A673 (cell line): Measurements from ENCODE around the gene HOXB1. TPM values are rescaled to one million over a fixed set of nuclear protein-coding genes. Genes with fewer than 3 reads are reported as not detected.

ENCODE experiments used
- BruUV-seq: library from RNA; stranded (reverse); fragments of 400-500 nt; replicated peaks from 2 replicates; lab custom pipeline; 2021; lab: Mats Ljungman, UMichigan
- CTCF ChIA-PET: fragments of 300-600 bp; sonication (Branson Sonifier 250); formaldehyde crosslinking; loops from one replicate; lab custom pipeline; 2022; ENCODE audit warnings: antibody characterized with exemption; lab: Charles Lee
- POLR2A ChIA-PET: fragments of 300-600 bp; sonication (Branson Sonifier 250); formaldehyde crosslinking; loops from one replicate; lab custom pipeline; 2022; ENCODE audit warnings: antibody characterized with exemption; ENCODE audit not compliant: low non-redundant PET; lab: Charles Lee
- DNase-seq: peaks from one replicate; pipeline ENCODE4 v3.0.0-alpha.2; 2015; ENCODE audit warnings: low spot score
- H3K27ac ChIP-seq: fragments of 200-600 bp; sonication (generic); 2 replicates; pipeline ENCODE4 v1.5.1; 2016; ENCODE audit warnings: mixed run types, low read depth, mild to moderate bottlenecking, mixed read lengths, antibody characterized with exemption, low read length; ENCODE audit not compliant: poor library complexity, severe bottlenecking
- H3K27me3 ChIP-seq: fragments of 200-600 bp; sonication (generic); replicated peaks from 2 replicates; pipeline ENCODE4 v1.6.1; 2017; ENCODE audit warnings: mixed run types, low read depth, mild to moderate bottlenecking, mixed read lengths, antibody characterized with exemption, low read length; ENCODE audit not compliant: insufficient read depth, poor library complexity
- H3K36me3 ChIP-seq: fragments of 200-600 bp; sonication (generic); 2 replicates; pipeline ENCODE4 v1.6.1; 2016; ENCODE audit warnings: mixed run types, mild to moderate bottlenecking, mixed read lengths, antibody characterized with exemption, low read length; ENCODE audit not compliant: insufficient read depth, poor library complexity, severe bottlenecking
- H3K4me1 ChIP-seq: fragments of 200-600 bp; sonication (generic); 2 replicates; pipeline ENCODE4 v1.6.1; 2017; ENCODE audit warnings: mixed run types, mild to moderate bottlenecking, mixed read lengths, antibody characterized with exemption, low read length; ENCODE audit not compliant: insufficient read depth, poor library complexity, severe bottlenecking
- H3K4me3 ChIP-seq: fragments of 200-600 bp; sonication (generic); 2 replicates; pipeline ENCODE4 v1.5.1; 2016; ENCODE audit warnings: low read depth, mixed run types, mild to moderate bottlenecking, mixed read lengths, low read length; ENCODE audit not compliant: poor library complexity, severe bottlenecking
- H3K9me3 ChIP-seq: fragments of 200-600 bp; sonication (generic); 2 replicates; pipeline ENCODE4 v1.6.1; 2016; ENCODE audit warnings: mixed run types, low read depth, mild to moderate bottlenecking, mixed read lengths, antibody characterized with exemption, low read length; ENCODE audit not compliant: poor library complexity, severe bottlenecking
- CTCF ChIP-seq: fragments of 300-800, 200-600 bp; sonication (generic); conservative IDR thresholded peaks from 2 replicates; pipeline ENCODE4 v1.5.1; 2017; ENCODE audit warnings: low read depth, mild to moderate bottlenecking, antibody characterized with exemption, low read length, moderate library complexity, mixed read lengths
- EZH2 ChIP-seq: fragments of 200-600 bp; sonication (generic); IDR thresholded peaks from 2 replicates; pipeline ENCODE4 v1.6.1; 2017; ENCODE audit warnings: borderline replicate concordance, low read depth, mild to moderate bottlenecking, mixed read lengths, antibody characterized with exemption, low read length; ENCODE audit not compliant: poor library complexity, severe bottlenecking
- intact Hi-C: fragments of 100-400 bp; cut with micrococcal nuclease; formaldehyde crosslinking; loops from one replicate; pipeline ENCODE4 v1.10.0; 2022; ENCODE audit not compliant: unreplicated experiment
- total RNA-seq: library from RNA; stranded (reverse); gene quantifications from 2 replicates; pipeline ENCODE4 v1.2.3, GENCODE V29; 2021

The HOXB1 gene
- total RNA-seq, 1 experiment from 2014 or later = not detected

- Histone ChIP-seq H3K4me3 (no peak overlapping the region), H3K9me3 (no peaks in the 10 kb centered on the region), H3K27ac (no peak overlapping the region), H3K27me3 (no peaks in the 10 kb centered on the region), H3K36me3 (no peaks in the 10 kb centered on the region), H3K4me1 (no peaks in the 10 kb centered on the region)
- ChIA-PET POLR2A (no interaction called here), CTCF (no interaction called here)
- TF ChIP-seq CTCF (no peak), EZH2 (no peak)
- intact Hi-C loops = no loop called here
- no peak for DNase-seq
- no TSS peak for BruUV-seq
Measured at GRCh38 chr17:48506246-48506645, 24.6 kb downstream of the HOXB1 start.

GRCh38 chr17:48505788-48506187 is 25.0 kb downstream of the HOXB1 start:
- intact Hi-C loops = no loop called here
- BruUV-seq = no TSS peak
- H3K4me1 ChIP-seq = no peaks in the 10 kb centered on the region
- H3K4me3 ChIP-seq = no peak overlapping the region
- H3K27me3 ChIP-seq = no peaks in the 10 kb centered on the region
- no peak overlapping the region for H3K27ac ChIP-seq
- H3K36me3 ChIP-seq = no peaks in the 10 kb centered on the region
- DNase-seq = peak; percentile 55
- no peak for TF ChIP-seq EZH2
- TF ChIP-seq CTCF = no peak
- POLR2A ChIA-PET = no interaction called here
- CTCF ChIA-PET = no interaction called here
- H3K9me3 ChIP-seq = no peaks in the 10 kb centered on the region

DNA sequence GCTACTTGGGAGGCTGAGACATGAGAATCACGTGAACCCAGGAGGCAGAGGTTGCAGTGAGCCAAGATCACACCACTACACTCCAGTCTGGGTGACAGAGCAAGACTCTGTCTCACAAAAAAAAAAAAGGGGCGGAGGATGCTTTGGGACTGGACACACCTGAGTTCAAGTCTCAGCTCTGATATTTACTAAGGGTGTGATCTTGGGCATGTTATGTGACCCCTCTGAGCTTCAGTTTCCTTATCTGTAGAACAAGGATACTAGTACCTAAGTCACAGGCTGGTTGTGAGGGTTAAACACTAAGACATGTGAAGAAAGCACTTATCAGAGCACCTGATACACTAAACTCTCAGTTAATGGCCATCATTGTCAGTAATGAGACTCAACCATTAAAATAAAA is 25.9 kb downstream of the HOXB1 start:
- H3K4me3 ChIP-seq = no peak overlapping the region
- ChIA-PET POLR2A (no interaction called here), CTCF (no interaction called here)
- BruUV-seq = no TSS peak
- intact Hi-C loops = no loop called here
- no peaks in the 10 kb centered on the region for H3K36me3 ChIP-seq
- H3K9me3 ChIP-seq = no peaks in the 10 kb centered on the region
- no peaks in the 10 kb centered on the region for H3K27me3 ChIP-seq
- TF ChIP-seq CTCF (no peak), EZH2 (no peak)
- H3K4me1 ChIP-seq = no peaks in the 10 kb centered on the region
- H3K27ac ChIP-seq = no peak overlapping the region
- no peak for DNase-seq
